Measurements from ENCODE around the gene MYT1. TPM values are rescaled to one million over a fixed set of nuclear protein-coding genes. Genes with fewer than 3 reads are reported as not detected.

The MYT1 gene
- total RNA-seq, 1 donor from 2014 or later = not detected

GRCh38 chr20:64198347-64198746 is 34.1 kb downstream of the MYT1 start:
- Histone ChIP-seq H3K4me3 (no peak overlapping the region), H3K36me3 (no peaks in the 10 kb centered on the region), H3K9me3 (no peaks in the 10 kb centered on the region), H3K4me1 (no peaks in the 10 kb centered on the region), H3K27ac (no peak overlapping the region), H3K27me3 (no peaks in the 10 kb centered on the region)
- TF ChIP-seq, protein P1, sequence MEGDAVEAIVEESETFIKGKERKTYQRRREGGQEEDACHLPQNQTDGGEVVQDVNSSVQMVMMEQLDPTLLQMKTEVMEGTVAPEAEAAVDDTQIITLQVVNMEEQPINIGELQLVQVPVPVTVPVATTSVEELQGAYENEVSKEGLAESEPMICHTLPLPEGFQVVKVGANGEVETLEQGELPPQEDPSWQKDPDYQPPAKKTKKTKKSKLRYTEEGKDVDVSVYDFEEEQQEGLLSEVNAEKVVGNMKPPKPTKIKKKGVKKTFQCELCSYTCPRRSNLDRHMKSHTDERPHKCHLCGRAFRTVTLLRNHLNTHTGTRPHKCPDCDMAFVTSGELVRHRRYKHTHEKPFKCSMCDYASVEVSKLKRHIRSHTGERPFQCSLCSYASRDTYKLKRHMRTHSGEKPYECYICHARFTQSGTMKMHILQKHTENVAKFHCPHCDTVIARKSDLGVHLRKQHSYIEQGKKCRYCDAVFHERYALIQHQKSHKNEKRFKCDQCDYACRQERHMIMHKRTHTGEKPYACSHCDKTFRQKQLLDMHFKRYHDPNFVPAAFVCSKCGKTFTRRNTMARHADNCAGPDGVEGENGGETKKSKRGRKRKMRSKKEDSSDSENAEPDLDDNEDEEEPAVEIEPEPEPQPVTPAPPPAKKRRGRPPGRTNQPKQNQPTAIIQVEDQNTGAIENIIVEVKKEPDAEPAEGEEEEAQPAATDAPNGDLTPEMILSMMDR (IDR thresholded peaks at IDR 0.05) = no peak
- TF ChIP-seq POLR2A (IDR thresholded peaks at IDR 0.05) (no peak), POLR2AphosphoS5 (IDR thresholded peaks at IDR 0.05; ENCODE audit: insufficient read depth in 1 of 2, low read depth in 1 of 2) (no peak)
- no peak for DNase-seq (ENCODE audit: extremely low spot score in 2 of 2)
- intact Hi-C loops (cut with DNase I) = no loop called here

- Histone ChIP-seq H3K4me1 (no peaks in the 10 kb centered on the region), H3K9me3 (no peaks in the 10 kb centered on the region), H3K27me3 (no peaks in the 10 kb centered on the region), H3K4me3 (no peak overlapping the region), H3K27ac (no peak overlapping the region), H3K36me3 (no peaks in the 10 kb centered on the region)
- no peak for DNase-seq (ENCODE audit: extremely low spot score in 2 of 2)
- TF ChIP-seq POLR2A (IDR thresholded peaks at IDR 0.05) = no peak
- TF ChIP-seq, protein P1 (IDR thresholded peaks at IDR 0.05) = no peak
- intact Hi-C loops (cut with DNase I) = no loop called here
These were observed 35.1 kb downstream of the MYT1 start for GRCh38 chr20:64199395-64199794.

GRCh38 chr20:64200740-64201139 is 36.5 kb downstream of the MYT1 start:
- intact Hi-C loops (cut with DNase I) = no loop called here
- peaks cover 3% of the 10 kb centered on the region for H3K4me1 ChIP-seq
- H3K27ac ChIP-seq = no peak overlapping the region
- no peaks in the 10 kb centered on the region for H3K9me3 ChIP-seq
- no peak overlapping the region for H3K4me3 ChIP-seq
- DNase-seq (ENCODE audit: extremely low spot score in 2 of 2) = no peak
- no peaks in the 10 kb centered on the region for H3K27me3 ChIP-seq
- no peaks in the 10 kb centered on the region for H3K36me3 ChIP-seq
- TF ChIP-seq, protein P1 (IDR thresholded peaks at IDR 0.05) = no peak
- TF ChIP-seq POLR2AphosphoS5 (IDR thresholded peaks at IDR 0.05; ENCODE audit: insufficient read depth in 1 of 2, low read depth in 1 of 2) (no peak), POLR2A (IDR thresholded peaks at IDR 0.05) (no peak)

- H3K9me3 ChIP-seq = no peaks in the 10 kb centered on the region
- intact Hi-C loops (cut with DNase I) = no loop called here
- no peak for TF ChIP-seq POLR2A (IDR thresholded peaks at IDR 0.05)
- TF ChIP-seq, protein P1 (IDR thresholded peaks at IDR 0.05) = no peak
- TF ChIP-seq POLR2AphosphoS5 (IDR thresholded peaks at IDR 0.05; ENCODE audit: insufficient read depth in 1 of 2, low read depth in 1 of 2) = no peak
- no peak for DNase-seq (ENCODE audit: extremely low spot score in 2 of 2)
- H3K36me3 ChIP-seq = no peaks in the 10 kb centered on the region
- H3K4me3 ChIP-seq = no peak overlapping the region
- no peaks in the 10 kb centered on the region for H3K27me3 ChIP-seq
- peaks cover 11% of the 10 kb centered on the region for H3K4me1 ChIP-seq
- H3K27ac ChIP-seq = no peak overlapping the region
These were observed 37.4 kb downstream of the MYT1 start for GRCh38 chr20:64201653-64202052.

DNA sequence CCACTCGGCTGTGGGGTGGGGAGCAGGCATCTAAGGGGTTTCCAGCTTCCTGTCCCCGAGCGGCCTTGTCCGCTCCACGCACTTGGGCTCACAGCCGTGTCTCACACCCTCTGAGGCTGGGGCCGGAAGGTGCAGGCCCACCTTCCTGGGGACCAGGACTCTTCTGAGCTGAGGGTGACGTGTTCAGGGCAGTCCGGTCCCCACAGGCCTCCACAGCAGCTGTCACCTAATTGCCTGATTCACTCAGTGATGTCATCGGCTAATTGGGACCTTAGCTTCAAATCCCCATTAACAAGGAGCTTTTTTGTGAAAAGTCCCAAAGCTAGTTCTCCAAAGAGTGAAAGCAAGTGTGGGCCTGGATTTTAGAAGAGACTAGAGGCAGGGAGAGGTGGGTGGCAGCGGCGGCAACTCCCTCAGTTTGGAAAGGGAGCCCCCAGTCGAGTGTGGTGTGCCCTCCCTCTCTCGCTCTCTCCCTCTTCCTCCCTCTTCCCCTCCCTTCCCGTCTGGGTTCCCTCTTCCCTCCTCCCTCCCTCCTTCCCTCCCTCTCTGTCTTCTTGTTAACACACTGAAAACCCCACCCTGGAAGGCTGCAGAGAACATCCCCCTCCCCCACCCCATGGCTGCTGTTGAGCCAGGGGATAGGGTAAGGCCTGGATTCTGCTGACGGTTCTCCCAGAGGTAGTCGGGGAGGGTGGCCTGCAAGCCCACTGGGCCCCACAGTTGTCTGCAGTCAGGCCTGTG is 39.0 kb downstream of the MYT1 start:
- H3K9me3 ChIP-seq = no peaks in the 10 kb centered on the region
- no peaks in the 10 kb centered on the region for H3K27me3 ChIP-seq
- no peaks in the 10 kb centered on the region for H3K36me3 ChIP-seq
- H3K4me3 ChIP-seq = no peak overlapping the region
- intact Hi-C loops (cut with DNase I) = no loop called here
- TF ChIP-seq POLR2AphosphoS5 (IDR thresholded peaks at IDR 0.05; ENCODE audit: insufficient read depth in 1 of 2, low read depth in 1 of 2) (no peak), POLR2A (IDR thresholded peaks at IDR 0.05) (no peak)
- TF ChIP-seq, protein P1 (IDR thresholded peaks at IDR 0.05) = no peak
- peaks cover 11% of the 10 kb centered on the region for H3K4me1 ChIP-seq
- no peak overlapping the region for H3K27ac ChIP-seq
- no peak for DNase-seq (ENCODE audit: extremely low spot score in 2 of 2)
